Activated naive CD4-positive, alpha-beta T cell treated with anti-CD3 and anti-CD28 coated beads, Interleukin-2, amount 50 U/mL, for 24 hours (primary cell): ENCODE results near the gene ANKRD28.
A peak's percentile ranks its signal among the peaks of the same experiment; 100 is the strongest.
"Not testable (repeated sequence)": the region's sequence is repeated elsewhere in the genome, so short reads cannot be mapped to it uniquely, and the experiment has no call there.

ENCODE experiments used
- H3K27ac Mint-ChIP-seq: one replicate; pipeline ENCODE4 v1.8.0; 2021; ENCODE audit warnings: mild to moderate bottlenecking, mixed read lengths
- H3K27me3 Mint-ChIP-seq: one replicate; pipeline ENCODE4 v1.8.0; 2021; ENCODE audit warnings: mixed read lengths
- H3K36me3 Mint-ChIP-seq: one replicate; pipeline ENCODE4 v1.8.0; 2021; ENCODE audit warnings: mixed read lengths
- H3K4me1 Mint-ChIP-seq: one replicate; pipeline ENCODE4 v1.8.0; 2021; ENCODE audit warnings: mixed read lengths
- H3K4me3 Mint-ChIP-seq: one replicate; pipeline ENCODE4 v1.8.0; 2021; ENCODE audit warnings: mild to moderate bottlenecking, mixed read lengths
- H3K9me3 Mint-ChIP-seq: one replicate; pipeline ENCODE4 v1.8.0; 2021; ENCODE audit warnings: mixed read lengths

The ANKRD28 gene

GRCh38 chr3:15635121-15635661 lies 162.6 kb downstream of the ANKRD28 start:
- no peaks in the 10 kb centered on the region for H3K9me3 Mint-ChIP-seq
- no peaks in the 10 kb centered on the region for H3K27me3 Mint-ChIP-seq
- no peak overlapping the region for H3K27ac Mint-ChIP-seq
- peaks cover 1% of the 10 kb centered on the region for H3K36me3 Mint-ChIP-seq
- H3K4me1 Mint-ChIP-seq: peaks cover 42% of the 10 kb centered on the region
- H3K4me3 Mint-ChIP-seq: no peak overlapping the region

GRCh38 chr3:15634671-15635070 lies 163.1 kb downstream of the ANKRD28 start:
- no peaks in the 10 kb centered on the region for H3K9me3 Mint-ChIP-seq
- H3K4me3 Mint-ChIP-seq: no peak overlapping the region
- H3K4me1 Mint-ChIP-seq: peaks cover 47% of the 10 kb centered on the region
- H3K27me3 Mint-ChIP-seq: no peaks in the 10 kb centered on the region
- H3K36me3 Mint-ChIP-seq: peaks cover 1% of the 10 kb centered on the region
- H3K27ac Mint-ChIP-seq: no peak overlapping the region

GRCh38 chr3:15633766-15634598 lies 163.8 kb downstream of the ANKRD28 start:
- Mint-ChIP-seq H3K4me1 (peaks cover 47% of the 10 kb centered on the region), H3K27ac (no peak overlapping the region), H3K4me3 (no peak overlapping the region), H3K9me3 (no peaks in the 10 kb centered on the region), H3K36me3 (peaks cover 1% of the 10 kb centered on the region), H3K27me3 (no peaks in the 10 kb centered on the region)

- peaks cover 1% of the 10 kb centered on the region for H3K36me3 Mint-ChIP-seq
- no peaks in the 10 kb centered on the region for H3K9me3 Mint-ChIP-seq
- no peak overlapping the region for H3K4me3 Mint-ChIP-seq
- no peaks in the 10 kb centered on the region for H3K27me3 Mint-ChIP-seq
- peaks cover 46% of the 10 kb centered on the region for H3K4me1 Mint-ChIP-seq
- H3K27ac Mint-ChIP-seq: no peak overlapping the region
Observed at GRCh38 chr3:15633159-15633558, 164.6 kb downstream of the ANKRD28 start.

GRCh38 chr3:15632212-15632580 lies 165.6 kb downstream of the ANKRD28 start:
- Mint-ChIP-seq H3K27me3 (no peaks in the 10 kb centered on the region), H3K36me3 (peaks cover 3% of the 10 kb centered on the region), H3K27ac (no peak overlapping the region), H3K4me3 (no peak overlapping the region), H3K9me3 (no peaks in the 10 kb centered on the region), H3K4me1 (peaks cover 40% of the 10 kb centered on the region)

GRCh38 chr3:15631426-15632211 lies 166.2 kb downstream of the ANKRD28 start:
- no peak overlapping the region for H3K4me3 Mint-ChIP-seq
- peaks cover 3% of the 10 kb centered on the region for H3K36me3 Mint-ChIP-seq
- no peak overlapping the region for H3K27ac Mint-ChIP-seq
- no peaks in the 10 kb centered on the region for H3K27me3 Mint-ChIP-seq
- H3K4me1 Mint-ChIP-seq: peaks cover 38% of the 10 kb centered on the region
- no peaks in the 10 kb centered on the region for H3K9me3 Mint-ChIP-seq

- Mint-ChIP-seq H3K4me1 (peaks cover 34% of the 10 kb centered on the region), H3K27me3 (no peaks in the 10 kb centered on the region), H3K36me3 (peaks cover 3% of the 10 kb centered on the region), H3K9me3 (no peaks in the 10 kb centered on the region), H3K4me3 (peak overlapping the region; percentile 23), H3K27ac (no peak overlapping the region)
Observed at GRCh38 chr3:15630646-15631350, 167.0 kb downstream of the ANKRD28 start.

- Mint-ChIP-seq H3K9me3 (no peaks in the 10 kb centered on the region), H3K4me1 (peaks cover 38% of the 10 kb centered on the region), H3K27me3 (no peaks in the 10 kb centered on the region), H3K4me3 (peak overlapping the region; percentile 23), H3K36me3 (peaks cover 3% of the 10 kb centered on the region), H3K27ac (peak overlapping the region; percentile 63)
Observed at GRCh38 chr3:15629860-15630597, 167.8 kb downstream of the ANKRD28 start.

GRCh38 chr3:15628967-15629366 lies 168.8 kb downstream of the ANKRD28 start:
- Mint-ChIP-seq H3K4me3 (no peak overlapping the region), H3K4me1 (peaks cover 44% of the 10 kb centered on the region), H3K36me3 (peaks cover 4% of the 10 kb centered on the region)

GRCh38 chr3:15623535-15624440 lies 174.0 kb downstream of the ANKRD28 start:
- peaks cover 42% of the 10 kb centered on the region for H3K4me1 Mint-ChIP-seq
- H3K36me3 Mint-ChIP-seq: peaks cover 40% of the 10 kb centered on the region
- peak overlapping the region; percentile 87 for H3K4me3 Mint-ChIP-seq
- peak overlapping the region; percentile 98 for H3K27ac Mint-ChIP-seq
- peaks cover 24% of the 10 kb centered on the region for H3K9me3 Mint-ChIP-seq
- no peaks in the 10 kb centered on the region for H3K27me3 Mint-ChIP-seq

More at GRCh38 chr3:15628967-15629366, 168.8 kb downstream of the ANKRD28 start:
- Mint-ChIP-seq H3K9me3 (no peaks in the 10 kb centered on the region), H3K27me3 (no peaks in the 10 kb centered on the region), H3K27ac (no peak overlapping the region)

GRCh38 chr3:15619659-15620464 lies 177.9 kb downstream of the ANKRD28 start:
- H3K27ac Mint-ChIP-seq, H3K27me3 Mint-ChIP-seq, H3K4me3 Mint-ChIP-seq: not testable (repeated sequence)
- Mint-ChIP-seq H3K36me3 (peaks cover 44% of the 10 kb centered on the region), H3K4me1 (peaks cover 36% of the 10 kb centered on the region), H3K9me3 (peaks cover 25% of the 10 kb centered on the region)
